Duodenal mucosa (tissue), 2 donors: Measurements from ENCODE around the gene KCTD4.

Experiments used
- H3K27ac ChIP-seq: one replicate; pipeline ENCODE4 v1.7.0; 2013; ENCODE audit warnings: low read depth, low read length
- H3K27me3 ChIP-seq, 2 donors: one replicate each; pipeline ENCODE4 v1.7.0; 2013; ENCODE audit warnings: low read length in 2 of 2, control low read depth in 1 of 2; ENCODE audit not compliant: insufficient read depth in 2 of 2, control insufficient read depth in 1 of 2
- H3K36me3 ChIP-seq, 2 donors: one replicate each; pipeline ENCODE4 v1.7.0; 2013; ENCODE audit warnings: low read length in 2 of 2, control low read depth in 1 of 2; ENCODE audit not compliant: insufficient read depth in 2 of 2, control insufficient read depth in 1 of 2
- H3K4me1 ChIP-seq, 2 donors: one replicate each; pipeline ENCODE4 v1.7.0; 2013; ENCODE audit warnings: low read length in 2 of 2, control low read depth in 1 of 2; ENCODE audit not compliant: insufficient read depth in 2 of 2, control insufficient read depth in 1 of 2
- H3K4me3 ChIP-seq, 2 donors: one replicate each; pipeline ENCODE4 v1.7.0; 2013; ENCODE audit warnings: low read length in 2 of 2, low read depth in 1 of 2
- H3K9ac ChIP-seq, 2 donors: one replicate each; pipeline ENCODE4 v1.7.0; 2013; ENCODE audit warnings: low read length in 2 of 2, low read depth in 1 of 2
- H3K9me3 ChIP-seq, 2 donors: one replicate each; pipeline ENCODE4 v1.7.0; 2013; ENCODE audit warnings: low read length in 2 of 2, control low read depth in 1 of 2; ENCODE audit not compliant: control insufficient read depth in 1 of 2

Gene KCTD4

GRCh38 chr13:45219123-45219891, 18.5 kb upstream of the KCTD4 start:
- Histone ChIP-seq H3K4me1 (peaks cover 0 to under 1% of the 10 kb centered on the region in 2 donors), H3K9me3 (no peaks in the 10 kb centered on the region), H3K27me3 (no peaks in the 10 kb centered on the region), H3K27ac (no peak overlapping the region), H3K4me3 (peak overlapping the region in 1 of 2 donors; percentile 19), H3K36me3 (no peaks in the 10 kb centered on the region), H3K9ac (no peak overlapping the region)

DNA sequence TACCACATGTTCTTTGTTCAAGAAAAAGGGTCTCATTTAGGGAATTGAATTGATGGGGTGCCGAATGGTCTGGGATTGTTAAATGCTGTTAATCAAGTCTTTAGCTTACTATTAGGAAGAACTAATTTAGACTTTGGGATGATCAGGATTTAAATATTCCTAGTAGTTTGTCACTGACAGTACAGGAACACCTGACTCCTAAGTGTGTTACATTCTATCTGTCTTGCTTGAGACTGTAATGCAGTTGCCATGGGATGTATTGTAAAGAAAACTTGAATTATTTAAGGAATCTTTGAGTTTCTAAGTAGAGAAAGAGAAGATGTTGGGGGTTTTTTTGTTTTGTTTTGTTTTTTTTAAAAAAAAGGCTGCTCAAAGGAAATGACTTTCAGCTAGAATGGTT, 17.8 kb upstream of the KCTD4 start:
- H3K9ac ChIP-seq, result no peak overlapping the region

DNA sequence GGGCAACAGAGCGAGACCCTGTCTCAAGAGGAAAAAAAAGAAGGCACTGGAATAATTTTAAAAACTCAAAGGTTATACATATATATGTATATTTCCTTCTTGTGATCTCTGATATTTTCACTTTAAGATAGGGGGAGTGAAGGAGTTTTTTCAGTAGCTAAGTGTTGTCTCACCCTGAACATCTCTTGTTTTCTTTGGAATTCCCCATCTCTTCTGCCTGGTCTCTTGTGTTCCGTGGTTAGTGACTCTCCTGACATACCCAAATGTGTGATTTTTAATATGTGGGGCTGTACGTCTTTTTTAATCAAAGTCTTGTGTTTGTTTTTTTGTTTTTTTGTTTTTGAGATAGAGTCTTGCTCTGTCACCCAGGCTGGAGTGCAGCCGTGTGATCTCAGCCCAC, 15.3 kb upstream of the KCTD4 start:
- Histone ChIP-seq H3K36me3 (no peaks in the 10 kb centered on the region), H3K9me3 (no peaks in the 10 kb centered on the region), H3K9ac (no peak overlapping the region), H3K4me3 (no peak overlapping the region), H3K27me3 (no peaks in the 10 kb centered on the region), H3K4me1 (peaks cover 0 to 3% of the 10 kb centered on the region in 2 donors), H3K27ac (no peak overlapping the region)

More for the DNA sequence above, 17.8 kb upstream of the KCTD4 start:
- peak overlapping the region in 1 of 2 donors; percentile 19 for H3K4me3 ChIP-seq
- H3K36me3 ChIP-seq, result no peaks in the 10 kb centered on the region
- H3K27ac ChIP-seq, result no peak overlapping the region
- peaks cover 0 to 3% of the 10 kb centered on the region in 2 donors for H3K4me1 ChIP-seq
- H3K9me3 ChIP-seq, result no peaks in the 10 kb centered on the region
- H3K27me3 ChIP-seq, result no peaks in the 10 kb centered on the region

DNA sequence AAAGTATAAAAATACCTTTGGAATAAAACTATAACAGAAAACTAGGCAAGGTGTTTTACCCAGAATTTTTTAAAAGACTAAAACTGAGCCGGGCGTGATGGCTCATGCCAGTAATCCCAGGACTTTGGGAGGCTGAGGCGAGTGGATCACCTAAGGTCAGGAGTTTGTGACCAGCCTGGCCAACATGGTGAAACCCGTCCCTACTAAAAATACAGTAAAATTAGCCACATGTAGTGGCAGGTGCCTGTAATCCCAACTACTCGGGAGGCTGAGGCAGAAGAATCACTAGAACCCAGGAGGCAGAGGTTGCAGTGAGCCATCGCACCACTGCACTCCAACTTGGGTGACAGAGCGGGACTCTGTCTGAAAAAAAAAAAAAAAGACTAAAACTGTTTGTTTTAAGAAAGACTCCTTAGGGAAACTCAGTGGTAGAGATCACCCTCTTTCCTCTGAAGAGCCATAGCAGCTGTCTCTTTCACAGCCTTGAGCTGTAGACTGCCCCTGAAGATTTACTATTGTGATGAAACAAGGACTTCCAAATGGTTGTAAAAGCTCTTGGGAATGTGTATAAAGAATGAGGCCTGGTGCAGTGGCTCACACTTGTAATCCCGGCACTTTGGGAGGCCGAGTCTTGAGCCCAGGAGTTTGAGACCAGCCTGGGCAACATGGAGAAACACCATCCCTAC, 14.7 kb upstream of the KCTD4 start:
- no peak overlapping the region for H3K4me3 ChIP-seq
- no peaks in the 10 kb centered on the region for H3K9me3 ChIP-seq
- peaks cover 0 to 3% of the 10 kb centered on the region in 2 donors for H3K4me1 ChIP-seq
- no peaks in the 10 kb centered on the region for H3K27me3 ChIP-seq
- no peak overlapping the region for H3K27ac ChIP-seq
- no peaks in the 10 kb centered on the region for H3K36me3 ChIP-seq
- no peak overlapping the region for H3K9ac ChIP-seq

DNA sequence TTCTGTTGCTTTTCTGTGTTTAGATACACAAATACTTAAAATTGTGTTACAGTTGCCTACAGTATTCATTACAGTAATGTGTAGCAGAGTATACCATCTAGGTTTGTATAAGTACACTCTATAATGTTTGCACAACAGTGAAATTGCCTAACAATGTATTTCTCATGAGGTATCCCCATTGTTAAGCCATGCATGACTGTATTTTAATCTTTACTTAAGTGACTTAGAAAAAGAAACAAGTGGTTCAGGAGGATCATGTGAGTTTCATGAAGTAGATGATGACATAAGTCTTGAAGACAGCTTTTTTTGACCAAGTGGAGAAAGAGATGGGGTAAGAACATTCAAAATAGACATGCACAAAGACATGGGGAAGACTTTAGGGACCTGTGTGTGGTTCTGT, 8.4 kb upstream of the KCTD4 start:
- peaks cover 12 to 17% of the 10 kb centered on the region in 2 donors for H3K4me1 ChIP-seq
- H3K27ac ChIP-seq, result no peak overlapping the region
- H3K9ac ChIP-seq, result no peak overlapping the region
- H3K36me3 ChIP-seq, result peaks cover 0 to 10% of the 10 kb centered on the region in 2 donors
- H3K9me3 ChIP-seq, result no peaks in the 10 kb centered on the region
- H3K27me3 ChIP-seq, result no peaks in the 10 kb centered on the region
- no peak overlapping the region for H3K4me3 ChIP-seq

DNA sequence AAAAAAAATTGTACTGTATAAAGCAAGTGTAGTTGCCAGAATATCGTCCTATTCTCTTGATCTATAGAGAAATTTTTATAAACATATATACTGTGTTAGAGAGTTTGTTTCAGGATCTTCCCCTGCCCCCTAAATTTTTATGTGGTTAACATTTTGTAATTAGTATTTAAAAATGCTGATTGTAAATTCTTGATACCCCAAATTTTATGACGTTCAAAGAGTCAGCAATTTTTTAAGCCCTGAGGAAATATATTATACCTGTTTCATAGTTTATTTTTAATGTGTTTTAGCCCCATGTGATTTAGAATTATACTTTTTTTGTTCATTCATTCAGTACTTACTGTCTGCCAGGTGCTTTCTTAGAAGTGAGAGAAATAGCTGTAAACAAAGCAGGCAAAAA, 7.3 kb upstream of the KCTD4 start:
- Histone ChIP-seq H3K27me3 (no peaks in the 10 kb centered on the region), H3K36me3 (peaks cover 0 to 10% of the 10 kb centered on the region in 2 donors), H3K27ac (no peak overlapping the region), H3K9ac (no peak overlapping the region), H3K4me1 (peaks cover 12 to 15% of the 10 kb centered on the region in 2 donors), H3K4me3 (no peak overlapping the region), H3K9me3 (no peaks in the 10 kb centered on the region)

GRCh38 chr13:45207319-45207718, 6.5 kb upstream of the KCTD4 start:
- peaks cover 12 to 15% of the 10 kb centered on the region in 2 donors for H3K4me1 ChIP-seq
- no peak overlapping the region for H3K27ac ChIP-seq
- H3K9me3 ChIP-seq, result no peaks in the 10 kb centered on the region
- no peak overlapping the region for H3K4me3 ChIP-seq
- no peak overlapping the region for H3K9ac ChIP-seq
- H3K27me3 ChIP-seq, result no peaks in the 10 kb centered on the region
- peaks cover 0 to 10% of the 10 kb centered on the region in 2 donors for H3K36me3 ChIP-seq

DNA sequence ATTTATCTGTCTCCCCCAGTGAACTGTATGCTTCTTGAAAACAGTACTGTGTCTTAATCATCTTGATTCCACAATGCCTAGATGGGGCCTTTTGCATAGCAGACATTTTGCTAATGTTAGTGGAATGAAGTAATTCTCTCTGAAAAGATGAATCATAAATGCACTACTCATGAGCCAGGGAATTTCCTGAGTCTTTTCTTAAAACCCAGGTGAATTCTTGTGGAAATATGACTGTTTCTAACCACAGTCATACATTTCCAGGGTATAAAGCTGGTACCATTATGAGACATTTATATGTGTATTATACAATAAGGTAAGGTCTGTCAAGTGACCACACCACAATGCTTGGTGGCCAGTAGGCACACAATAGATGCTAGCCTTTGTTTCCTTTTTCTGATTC, 5.5 kb upstream of the KCTD4 start:
- Histone ChIP-seq H3K9ac (peak overlapping the region in 1 of 2 donors; percentile 11), H3K36me3 (peaks cover 0 to 10% of the 10 kb centered on the region in 2 donors), H3K4me3 (no peak overlapping the region), H3K27me3 (no peaks in the 10 kb centered on the region), H3K9me3 (no peaks in the 10 kb centered on the region), H3K27ac (no peak overlapping the region), H3K4me1 (peaks cover 12 to 15% of the 10 kb centered on the region in 2 donors)

GRCh38 chr13:45205124-45205523, 4.3 kb upstream of the KCTD4 start:
- Histone ChIP-seq H3K27ac (no peak overlapping the region), H3K9ac (no peak overlapping the region), H3K9me3 (no peaks in the 10 kb centered on the region), H3K4me1 (peaks cover 12 to 15% of the 10 kb centered on the region in 2 donors), H3K36me3 (peaks cover 6 to 8% of the 10 kb centered on the region in 2 donors), H3K27me3 (no peaks in the 10 kb centered on the region), H3K4me3 (no peak overlapping the region)

GRCh38 chr13:45199711-45200110, 1.1 kb downstream of the KCTD4 start:
- no peak overlapping the region for H3K27ac ChIP-seq

More at GRCh38 chr13:45199711-45200110, 1.1 kb downstream of the KCTD4 start:
- Histone ChIP-seq H3K27me3 (no peaks in the 10 kb centered on the region), H3K4me1 (no peaks in the 10 kb centered on the region), H3K4me3 (no peak overlapping the region), H3K9me3 (no peaks in the 10 kb centered on the region), H3K36me3 (peaks cover 0 to 6% of the 10 kb centered on the region in 2 donors), H3K9ac (no peak overlapping the region)
